ENCODE data around the gene CFAP54.

The CFAP54 gene

GRCh38 chr12:96698521-96698920 lies 209.1 kb downstream of the CFAP54 start:
- TF ChIP-seq GATA3 (IDR thresholded peaks at IDR 0.05; ENCODE audit: low read depth, low read length): no peak
- TF ChIP-seq GATA2 (IDR thresholded peaks at IDR 0.05; ENCODE audit: low read depth, low read length): no peak

DNA sequence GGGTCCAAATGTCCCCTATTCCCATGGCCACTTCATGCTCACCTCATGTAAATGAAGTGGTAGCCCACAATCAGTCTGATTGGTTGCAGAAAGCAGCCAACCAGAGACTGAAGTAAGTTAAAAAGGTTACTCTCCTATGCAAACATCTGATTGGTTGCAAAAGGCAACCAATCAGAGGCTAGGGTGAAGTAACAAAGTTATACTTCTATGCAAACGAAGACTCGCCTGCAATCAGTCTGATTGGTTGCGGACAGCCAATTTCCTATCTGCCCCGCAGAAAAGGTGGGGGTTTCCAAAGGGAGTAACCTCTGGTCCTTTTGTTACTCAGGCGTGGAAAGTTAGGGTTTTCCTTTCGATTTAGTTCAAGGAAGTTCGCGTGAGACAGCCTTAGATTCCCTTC lies 209.6 kb downstream of the CFAP54 start:
- no peak for TF ChIP-seq GATA2 (IDR thresholded peaks at IDR 0.05; ENCODE audit: low read depth, low read length)
- TF ChIP-seq GATA3 (IDR thresholded peaks at IDR 0.05; ENCODE audit: low read depth, low read length): no peak

DNA sequence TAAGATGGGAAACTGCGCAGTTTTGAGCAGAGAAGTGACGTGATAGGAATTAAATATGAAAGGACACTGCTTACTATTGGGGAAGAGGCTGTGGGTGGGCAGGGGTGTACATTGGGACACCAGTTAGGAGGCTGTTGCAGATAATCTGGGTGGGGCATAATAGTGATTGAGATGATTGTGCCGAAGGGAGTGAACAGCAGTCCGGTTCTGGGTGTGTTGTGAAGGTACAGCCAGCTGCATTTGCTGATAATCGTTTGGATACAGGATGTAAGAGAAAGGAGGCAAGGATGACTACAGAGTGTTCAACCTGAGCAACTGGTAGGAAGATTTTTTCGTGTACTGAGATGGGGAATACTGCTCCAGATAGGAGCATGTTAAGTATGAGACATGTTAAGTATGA lies 212.5 kb downstream of the CFAP54 start:
- no peak for TF ChIP-seq GATA2 (IDR thresholded peaks at IDR 0.05; ENCODE audit: low read depth, low read length)
- TF ChIP-seq GATA3 (IDR thresholded peaks at IDR 0.05; ENCODE audit: low read depth, low read length): no peak

DNA sequence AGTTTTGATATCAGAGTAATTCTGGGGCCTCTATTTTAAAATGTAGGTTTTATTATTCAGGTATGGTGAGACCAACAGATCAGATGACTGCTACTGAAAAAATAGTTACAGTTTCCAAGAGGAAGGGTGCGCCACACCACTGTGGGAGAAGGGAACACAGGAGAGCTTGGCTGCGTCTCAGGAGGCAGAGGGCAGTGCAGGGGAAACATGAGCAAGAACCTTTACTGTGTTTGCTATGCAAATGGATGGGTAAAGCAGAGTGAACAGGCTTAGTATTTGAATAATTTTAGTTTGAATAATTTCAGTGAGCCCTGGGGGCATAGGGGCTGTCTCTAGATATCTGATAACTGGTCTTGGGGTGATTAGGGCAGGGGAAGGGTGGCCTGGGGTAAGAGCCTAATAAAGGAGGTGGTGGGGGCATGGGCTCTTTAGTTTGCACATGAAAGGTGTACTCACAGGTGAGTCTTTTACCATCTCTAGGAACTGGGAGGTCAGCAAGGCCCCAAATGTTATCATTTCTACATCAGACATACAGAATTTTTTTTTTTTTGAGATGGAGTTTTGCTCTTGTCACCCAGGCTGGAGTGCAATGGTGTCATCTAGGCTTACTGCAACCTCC lies 220.9 kb downstream of the CFAP54 start:
- no peak for TF ChIP-seq GATA2 (IDR thresholded peaks at IDR 0.05; ENCODE audit: low read depth, low read length)
- no peak for TF ChIP-seq GATA3 (IDR thresholded peaks at IDR 0.05; ENCODE audit: low read depth, low read length)

- no peak for TF ChIP-seq GATA2 (IDR thresholded peaks at IDR 0.05; ENCODE audit: low read depth, low read length)
- TF ChIP-seq GATA3 (IDR thresholded peaks at IDR 0.05; ENCODE audit: low read depth, low read length): no peak
These were observed 222.0 kb downstream of the CFAP54 start for GRCh38 chr12:96711364-96711763.

DNA sequence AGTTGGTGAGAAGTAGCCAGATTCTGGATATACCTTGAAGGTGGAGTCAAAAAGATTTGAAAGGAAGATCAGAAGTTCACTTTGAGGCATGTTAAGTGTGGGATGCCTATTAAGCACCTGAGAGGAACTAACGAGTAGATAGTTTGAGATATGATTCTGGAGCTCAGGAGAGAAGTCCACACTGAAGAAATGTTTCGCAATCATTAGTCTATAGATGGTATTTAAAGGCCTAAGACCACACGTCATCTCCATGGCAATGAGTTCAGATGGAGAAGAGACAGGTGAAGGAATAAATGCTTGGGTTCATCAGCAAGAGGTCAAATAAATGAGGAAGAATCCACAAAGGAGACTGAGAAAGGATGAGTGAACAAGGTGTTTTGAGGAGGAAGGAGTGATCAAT lies 224.8 kb downstream of the CFAP54 start:
- no peak for TF ChIP-seq GATA3 (IDR thresholded peaks at IDR 0.05; ENCODE audit: low read depth, low read length)
- TF ChIP-seq GATA2 (IDR thresholded peaks at IDR 0.05; ENCODE audit: low read depth, low read length): no peak

DNA sequence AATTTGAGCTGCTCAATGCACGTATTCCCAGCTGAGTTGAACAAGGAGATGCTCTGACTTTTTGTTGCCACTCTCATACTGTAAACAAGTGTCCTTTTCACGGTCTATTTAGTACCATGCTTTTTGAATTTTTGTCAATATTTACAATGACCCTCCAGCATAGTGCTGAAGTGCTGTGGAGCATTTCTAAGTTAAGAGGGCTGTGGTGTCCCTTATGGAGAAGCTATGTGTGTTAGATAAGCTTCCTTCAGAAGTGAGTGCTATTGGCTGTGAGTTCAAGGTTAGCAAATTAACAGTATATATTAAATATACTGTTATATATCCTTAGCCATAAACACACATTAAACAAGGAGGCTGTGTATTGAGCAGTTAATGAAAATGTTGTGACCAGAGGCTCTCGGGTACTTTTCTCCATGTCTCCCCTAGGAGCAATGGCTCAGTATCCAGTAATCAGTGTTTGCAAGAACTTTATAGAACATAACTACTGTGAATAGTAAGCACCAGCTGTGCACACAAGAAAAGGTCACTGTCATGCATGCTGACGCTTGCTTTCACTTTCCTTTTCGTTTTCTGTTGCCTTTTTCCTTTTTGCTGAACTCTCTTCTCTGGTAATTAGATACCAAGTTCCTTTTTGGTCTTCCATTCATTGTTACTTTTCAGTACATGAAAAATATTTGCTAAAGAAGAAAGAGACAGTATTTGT lies 230.4 kb downstream of the CFAP54 start:
- no peak for TF ChIP-seq GATA3 (IDR thresholded peaks at IDR 0.05; ENCODE audit: low read depth, low read length)
- no peak for TF ChIP-seq GATA2 (IDR thresholded peaks at IDR 0.05; ENCODE audit: low read depth, low read length)

GRCh38 chr12:96720363-96720705 lies 231.0 kb downstream of the CFAP54 start:
- TF ChIP-seq GATA2 (IDR thresholded peaks at IDR 0.05; ENCODE audit: low read depth, low read length) (no peak), GATA3 (IDR thresholded peaks at IDR 0.05; ENCODE audit: low read depth, low read length) (no peak)

GRCh38 chr12:96729886-96730285 lies 240.5 kb downstream of the CFAP54 start:
- no peak for TF ChIP-seq GATA3 (IDR thresholded peaks at IDR 0.05; ENCODE audit: low read depth, low read length)
- TF ChIP-seq GATA2 (IDR thresholded peaks at IDR 0.05; ENCODE audit: low read depth, low read length): no peak

- TF ChIP-seq GATA3 (IDR thresholded peaks at IDR 0.05; ENCODE audit: low read depth, low read length): no peak
These were observed 254.2 kb downstream of the CFAP54 start for GRCh38 chr12:96743606-96744005.

DNA sequence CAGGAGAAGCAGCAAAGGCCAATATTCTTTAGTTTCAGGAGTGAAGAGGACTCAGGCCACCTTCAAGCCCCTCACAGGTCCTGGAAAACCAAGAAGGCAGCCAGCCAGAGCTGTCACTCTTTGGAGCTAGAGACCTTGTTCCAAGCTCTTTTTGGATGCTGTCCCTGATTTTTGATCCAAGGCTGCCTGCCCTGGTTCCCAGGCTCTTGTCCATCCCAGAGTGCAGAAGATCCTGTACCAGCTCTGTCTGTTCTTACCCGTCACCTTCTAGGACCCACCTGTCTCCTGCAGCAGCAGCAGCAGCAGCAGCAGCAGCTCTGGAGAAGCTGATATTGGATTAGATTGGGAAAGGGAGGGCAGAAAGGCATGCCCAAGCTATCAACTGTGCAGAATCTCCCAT lies 260.6 kb downstream of the CFAP54 start:
- TF ChIP-seq GATA2 (IDR thresholded peaks at IDR 0.05; ENCODE audit: low read depth, low read length) (no peak), GATA3 (IDR thresholded peaks at IDR 0.05; ENCODE audit: low read depth, low read length) (no peak)

GRCh38 chr12:96751626-96752025 lies 262.2 kb downstream of the CFAP54 start:
- TF ChIP-seq GATA2 (IDR thresholded peaks at IDR 0.05; ENCODE audit: low read depth, low read length): no peak
- no peak for TF ChIP-seq GATA3 (IDR thresholded peaks at IDR 0.05; ENCODE audit: low read depth, low read length)

- TF ChIP-seq GATA2 (IDR thresholded peaks at IDR 0.05; ENCODE audit: low read depth, low read length) (no peak), GATA3 (IDR thresholded peaks at IDR 0.05; ENCODE audit: low read depth, low read length) (no peak)
These were observed 262.8 kb downstream of the CFAP54 start for GRCh38 chr12:96752211-96752610.

GRCh38 chr12:96766232-96766631 lies 276.9 kb downstream of the CFAP54 start:
- TF ChIP-seq GATA3 (IDR thresholded peaks at IDR 0.05; ENCODE audit: low read depth, low read length) (no peak), GATA2 (IDR thresholded peaks at IDR 0.05; ENCODE audit: low read depth, low read length) (no peak)

- no peak for TF ChIP-seq GATA3 (IDR thresholded peaks at IDR 0.05; ENCODE audit: low read depth, low read length)
- TF ChIP-seq GATA2 (IDR thresholded peaks at IDR 0.05; ENCODE audit: low read depth, low read length): no peak
These were observed 280.0 kb downstream of the CFAP54 start for GRCh38 chr12:96769400-96769799.

All from SH-SY5Y (cell line).